Lower leg skin (tissue), 3 donors: Measurements from ENCODE around the gene NFKBIE.

Source experiments
- POLR2A ChIP-seq, 2 donors: fragments of 450-650 bp; IDR thresholded peaks; one replicate each; pipeline ENCODE4 v1.6.1; 2016 to 2017; ENCODE audit warnings: antibody characterized with exemption in 2 of 2, mild to moderate bottlenecking in 1 of 2, moderate library complexity in 1 of 2
- TF ChIP-seq, protein P1 (sequence below), 3 donors: fragments of 450-650 bp; IDR thresholded peaks; one replicate each; pipeline ENCODE4 v1.5.1; 2016; ENCODE audit warnings: antibody characterized with exemption in 3 of 3, mild to moderate bottlenecking in 3 of 3, moderate library complexity in 2 of 3

GRCh38 chr6:44233567-44234100 lies 31.7 kb downstream of the NFKBIE start:
- TF ChIP-seq, protein P1, sequence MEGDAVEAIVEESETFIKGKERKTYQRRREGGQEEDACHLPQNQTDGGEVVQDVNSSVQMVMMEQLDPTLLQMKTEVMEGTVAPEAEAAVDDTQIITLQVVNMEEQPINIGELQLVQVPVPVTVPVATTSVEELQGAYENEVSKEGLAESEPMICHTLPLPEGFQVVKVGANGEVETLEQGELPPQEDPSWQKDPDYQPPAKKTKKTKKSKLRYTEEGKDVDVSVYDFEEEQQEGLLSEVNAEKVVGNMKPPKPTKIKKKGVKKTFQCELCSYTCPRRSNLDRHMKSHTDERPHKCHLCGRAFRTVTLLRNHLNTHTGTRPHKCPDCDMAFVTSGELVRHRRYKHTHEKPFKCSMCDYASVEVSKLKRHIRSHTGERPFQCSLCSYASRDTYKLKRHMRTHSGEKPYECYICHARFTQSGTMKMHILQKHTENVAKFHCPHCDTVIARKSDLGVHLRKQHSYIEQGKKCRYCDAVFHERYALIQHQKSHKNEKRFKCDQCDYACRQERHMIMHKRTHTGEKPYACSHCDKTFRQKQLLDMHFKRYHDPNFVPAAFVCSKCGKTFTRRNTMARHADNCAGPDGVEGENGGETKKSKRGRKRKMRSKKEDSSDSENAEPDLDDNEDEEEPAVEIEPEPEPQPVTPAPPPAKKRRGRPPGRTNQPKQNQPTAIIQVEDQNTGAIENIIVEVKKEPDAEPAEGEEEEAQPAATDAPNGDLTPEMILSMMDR (IDR thresholded peaks at IDR 0.05) = no peak
- TF ChIP-seq POLR2A (IDR thresholded peaks at IDR 0.05) = no peak
